CD4-positive, alpha-beta T cell treated with Interleukin-17A for 4 hours (primary cell): Measurements from ENCODE around the gene TBC1D2.
"Not testable (repeated sequence)": the region's sequence is repeated elsewhere in the genome, so short reads cannot be mapped to it uniquely, and the experiment has no call there.

Source experiments
- DNase-seq: peaks from one replicate; pipeline ENCODE4 v3.0.0-alpha.2; 2020; ENCODE audit warnings: mixed read lengths

TBC1D2 gene, protein sequence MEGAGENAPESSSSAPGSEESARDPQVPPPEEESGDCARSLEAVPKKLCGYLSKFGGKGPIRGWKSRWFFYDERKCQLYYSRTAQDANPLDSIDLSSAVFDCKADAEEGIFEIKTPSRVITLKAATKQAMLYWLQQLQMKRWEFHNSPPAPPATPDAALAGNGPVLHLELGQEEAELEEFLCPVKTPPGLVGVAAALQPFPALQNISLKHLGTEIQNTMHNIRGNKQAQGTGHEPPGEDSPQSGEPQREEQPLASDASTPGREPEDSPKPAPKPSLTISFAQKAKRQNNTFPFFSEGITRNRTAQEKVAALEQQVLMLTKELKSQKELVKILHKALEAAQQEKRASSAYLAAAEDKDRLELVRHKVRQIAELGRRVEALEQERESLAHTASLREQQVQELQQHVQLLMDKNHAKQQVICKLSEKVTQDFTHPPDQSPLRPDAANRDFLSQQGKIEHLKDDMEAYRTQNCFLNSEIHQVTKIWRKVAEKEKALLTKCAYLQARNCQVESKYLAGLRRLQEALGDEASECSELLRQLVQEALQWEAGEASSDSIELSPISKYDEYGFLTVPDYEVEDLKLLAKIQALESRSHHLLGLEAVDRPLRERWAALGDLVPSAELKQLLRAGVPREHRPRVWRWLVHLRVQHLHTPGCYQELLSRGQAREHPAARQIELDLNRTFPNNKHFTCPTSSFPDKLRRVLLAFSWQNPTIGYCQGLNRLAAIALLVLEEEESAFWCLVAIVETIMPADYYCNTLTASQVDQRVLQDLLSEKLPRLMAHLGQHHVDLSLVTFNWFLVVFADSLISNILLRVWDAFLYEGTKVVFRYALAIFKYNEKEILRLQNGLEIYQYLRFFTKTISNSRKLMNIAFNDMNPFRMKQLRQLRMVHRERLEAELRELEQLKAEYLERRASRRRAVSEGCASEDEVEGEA

GRCh38 chr9:98255578-98256296 lies at the start of gene TBC1D2:
Gene TBC1D2, minus strand, starts transcription at chr9:98255649. Its CDS starts 108 bp downstream, at chr9:98255541.
- peak; percentile 99 for DNase-seq

GRCh38 chr9:98304381-98304780 lies 48.9 kb upstream of the TBC1D2 start:
- DNase-seq = no peak

DNA sequence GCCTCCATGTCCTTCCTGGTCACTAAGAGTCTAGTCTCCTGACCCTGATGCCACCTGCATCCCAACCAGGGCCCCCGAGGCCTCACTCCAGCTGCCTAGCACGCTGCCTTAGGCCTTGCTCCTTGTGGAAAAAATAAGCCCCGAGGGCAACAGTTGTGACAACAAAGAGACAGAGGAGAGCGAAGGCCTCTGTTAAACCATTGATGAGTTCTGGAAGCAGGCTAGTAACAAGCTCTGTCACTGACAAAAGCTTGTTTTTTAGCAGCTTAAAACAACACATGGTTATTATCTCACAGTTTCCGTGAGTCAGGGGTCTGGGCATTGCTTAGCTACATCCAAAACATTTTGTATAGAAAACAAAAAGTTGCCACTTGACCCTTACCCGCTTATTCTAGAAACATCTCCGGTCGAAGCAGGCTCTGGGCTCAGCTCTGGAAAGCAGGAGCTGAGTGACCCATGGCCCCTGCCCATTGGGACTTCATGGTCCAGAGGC lies 48.2 kb upstream of the TBC1D2 start:
- DNase-seq = no peak

GRCh38 chr9:98302938-98303632 lies 47.6 kb upstream of the TBC1D2 start:
- DNase-seq = no peak

GRCh38 chr9:98302150-98302549 lies 46.7 kb upstream of the TBC1D2 start:
- no peak for DNase-seq

DNA sequence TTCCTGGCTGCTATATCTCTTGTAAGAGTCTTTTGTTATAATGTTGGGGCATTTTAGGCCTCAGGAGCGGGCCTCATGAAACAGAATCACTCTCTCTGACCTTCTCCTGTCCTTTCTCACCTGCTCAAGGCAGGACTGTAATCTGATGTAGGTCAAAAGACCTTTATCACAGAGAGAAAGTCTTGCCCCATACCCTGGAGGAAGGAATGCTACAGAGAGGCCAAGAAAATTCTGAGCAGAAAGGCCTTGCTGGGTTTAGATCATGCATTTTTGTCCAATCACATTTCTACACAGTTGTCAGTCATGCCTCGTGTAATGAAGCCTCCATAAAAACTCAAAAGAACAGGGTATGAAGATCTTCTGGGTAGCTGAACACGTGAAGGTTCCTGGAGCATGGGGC lies 45.2 kb upstream of the TBC1D2 start:
- DNase-seq = no peak

DNA sequence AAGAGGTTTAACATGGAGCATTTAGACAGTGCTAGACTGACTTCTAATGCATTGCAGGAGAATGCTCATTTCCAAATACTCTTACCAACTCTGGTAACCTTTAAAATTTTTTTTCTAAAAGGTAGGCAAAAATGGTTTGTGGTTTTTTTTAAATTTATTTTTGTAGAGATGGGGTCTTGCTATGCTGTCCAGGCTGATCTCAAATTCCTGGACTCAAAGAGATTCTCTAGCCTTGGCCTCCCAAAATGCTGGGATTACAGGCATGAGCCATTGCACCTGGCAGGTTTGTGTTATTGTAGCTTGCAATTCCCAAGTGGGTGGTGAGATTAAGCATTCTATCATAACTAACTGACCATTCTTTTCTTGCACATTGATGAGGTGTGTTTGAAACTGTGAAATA lies 43.0 kb upstream of the TBC1D2 start:
- no peak for DNase-seq

DNA sequence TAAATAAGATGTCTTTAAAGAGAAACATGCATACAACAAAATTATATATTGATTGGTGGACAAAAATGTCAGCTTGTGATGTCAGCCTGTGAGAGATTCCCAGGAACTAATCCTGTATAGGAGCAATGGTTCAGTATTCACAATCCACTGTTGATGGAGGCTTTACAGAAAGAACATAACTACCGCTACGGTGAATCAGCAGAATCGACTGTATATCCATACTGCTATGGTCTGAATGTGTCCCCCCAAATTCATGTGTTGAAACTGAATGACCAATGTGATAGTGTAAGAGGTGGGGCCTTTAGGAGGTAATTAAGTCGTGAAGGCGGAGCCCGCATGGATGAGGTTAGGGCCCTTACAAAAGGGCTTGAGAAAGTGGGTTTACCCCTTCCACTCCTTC lies 40.4 kb upstream of the TBC1D2 start:
- no peak for DNase-seq

- no peak for DNase-seq
Measured at GRCh38 chr9:98291820-98292219, 36.4 kb upstream of the TBC1D2 start.

DNA sequence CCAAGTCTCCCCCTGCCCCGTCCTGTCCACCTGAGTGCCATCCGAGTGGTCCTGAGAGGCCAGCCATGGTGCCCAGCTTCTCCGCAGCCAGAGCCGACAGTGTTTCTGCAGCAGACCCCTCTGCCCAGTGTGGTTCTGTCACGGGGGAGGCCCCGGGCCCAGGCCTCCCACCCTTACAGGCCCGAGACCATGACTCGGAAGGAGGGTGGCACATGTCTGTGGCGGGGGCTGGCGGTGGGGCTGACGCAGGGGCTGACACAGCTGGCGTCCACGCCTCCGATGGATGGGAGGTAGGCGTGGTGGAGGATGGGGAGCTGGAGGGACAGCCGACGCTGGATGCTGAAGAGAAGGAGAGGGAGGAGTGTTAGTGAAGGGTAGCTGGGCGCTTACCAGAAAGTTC lies 35.0 kb upstream of the TBC1D2 start:
- DNase-seq = no peak

DNA sequence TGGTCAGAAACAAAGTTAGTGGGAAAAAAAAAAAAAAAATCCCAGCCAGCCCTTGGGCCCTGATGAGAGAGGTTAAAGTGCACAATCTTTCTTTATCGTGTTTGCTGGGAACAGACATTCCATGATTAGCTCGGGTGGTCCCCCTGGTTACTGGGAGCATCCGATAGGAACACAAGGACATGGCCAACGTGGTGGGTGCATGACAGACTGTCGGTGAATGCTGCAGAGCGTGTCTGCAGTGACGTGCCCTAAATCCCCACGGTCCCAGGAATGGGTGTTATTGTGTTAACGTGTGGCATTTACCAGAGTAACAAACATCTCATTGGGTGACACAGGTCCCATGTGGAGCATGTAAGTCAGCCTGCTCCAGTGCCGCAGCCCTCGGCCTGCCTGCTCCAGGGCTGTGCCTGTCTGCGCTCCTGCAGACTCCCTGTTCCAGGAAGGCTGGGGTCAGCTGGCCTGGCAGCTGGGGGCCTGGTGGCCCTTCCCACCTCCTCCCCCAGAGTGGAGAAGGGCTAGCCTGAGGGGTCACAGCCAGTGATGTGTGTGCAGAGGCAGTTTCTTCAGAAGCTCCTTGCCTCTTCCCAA lies 34.3 kb upstream of the TBC1D2 start:
- DNase-seq = no peak

DNA sequence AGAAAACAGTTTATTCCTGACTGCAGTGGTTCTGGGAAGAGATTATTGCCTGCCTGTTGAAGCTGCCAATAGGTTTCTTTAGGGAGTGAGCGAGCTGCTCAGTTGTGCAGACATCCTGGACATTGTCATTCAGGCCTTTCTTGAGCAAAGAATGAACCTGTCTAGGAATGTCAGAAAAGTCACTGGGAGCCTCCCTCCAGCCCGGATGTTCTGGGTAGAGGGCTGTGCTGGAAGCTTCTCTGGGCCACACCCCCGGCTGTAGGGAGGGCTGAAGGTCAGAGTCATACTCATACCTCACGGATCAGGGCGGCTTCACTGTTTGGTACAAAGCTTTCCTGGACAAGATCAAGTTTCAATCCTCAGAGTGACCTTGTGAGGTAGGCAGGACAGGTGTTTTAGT lies 33.4 kb upstream of the TBC1D2 start:
- no peak for DNase-seq

DNA sequence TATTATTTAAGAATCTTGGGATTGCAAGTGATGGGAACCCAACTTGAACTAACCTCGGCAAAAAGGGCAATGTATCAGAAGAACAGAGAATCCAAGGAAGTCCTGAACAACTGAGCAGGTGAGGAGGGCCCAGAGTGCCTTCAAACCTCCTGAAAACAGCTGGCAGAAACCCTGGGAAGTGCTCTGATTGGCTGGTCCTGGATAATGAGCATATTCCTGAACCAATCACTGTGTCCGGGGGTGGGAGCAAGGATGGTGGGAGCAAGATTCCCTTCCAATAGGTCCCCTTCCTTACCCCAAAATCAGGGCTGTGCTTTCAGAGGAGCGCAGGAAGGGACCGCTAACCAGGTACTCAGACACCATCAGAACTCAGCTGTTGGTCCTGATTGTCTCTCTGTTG lies 31.9 kb upstream of the TBC1D2 start:
- DNase-seq = no peak

- DNase-seq = no peak
Measured at GRCh38 chr9:98285446-98285845, 30.0 kb upstream of the TBC1D2 start.

DNA sequence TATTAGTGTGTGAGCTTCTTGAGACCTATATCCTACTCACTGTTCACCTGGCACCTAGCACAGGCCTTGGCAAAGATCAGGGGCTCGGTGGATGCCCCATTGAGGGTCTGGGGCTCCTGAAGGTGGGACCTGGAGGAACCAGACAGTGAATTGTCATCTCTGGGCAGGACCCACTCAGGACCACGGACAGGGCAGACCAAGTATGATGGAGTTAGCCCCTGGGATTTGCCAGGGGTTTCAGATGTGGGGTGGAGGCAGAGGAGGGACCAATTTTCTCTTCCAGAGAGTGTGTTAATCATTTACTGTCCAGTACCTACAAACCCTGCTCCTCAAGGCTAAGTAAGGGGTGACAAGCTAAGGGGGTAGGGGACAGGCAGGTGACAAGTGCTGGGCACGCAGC lies 29.3 kb upstream of the TBC1D2 start:
- no peak for DNase-seq

GRCh38 chr9:98283143-98283542 lies 27.7 kb upstream of the TBC1D2 start:
- DNase-seq = not testable (repeated sequence)

DNA sequence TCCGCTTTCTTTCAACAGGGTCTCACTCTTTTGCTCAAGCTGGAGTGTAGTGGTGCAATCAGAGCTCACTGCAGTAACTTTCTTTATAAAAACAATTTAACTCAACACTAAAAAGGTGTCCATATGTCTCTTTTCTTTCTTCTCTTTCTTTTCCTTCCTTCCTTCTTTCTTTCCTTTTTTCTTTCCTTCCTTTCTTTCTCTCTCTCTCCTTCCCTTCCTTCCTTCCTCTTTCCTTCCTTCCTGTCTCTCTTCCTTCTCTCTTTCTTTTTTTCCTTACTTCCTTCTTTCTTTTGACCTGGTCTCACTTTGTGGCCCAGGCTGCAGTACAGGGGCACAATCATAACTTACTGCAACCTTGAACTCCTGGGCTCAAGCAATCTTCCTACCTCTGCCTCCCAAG lies 25.8 kb upstream of the TBC1D2 start:
- DNase-seq = no peak

GRCh38 chr9:98280574-98280973 lies 25.1 kb upstream of the TBC1D2 start:
- no peak for DNase-seq

- no peak for DNase-seq
Measured at GRCh38 chr9:98280162-98280561, 24.7 kb upstream of the TBC1D2 start.

DNA sequence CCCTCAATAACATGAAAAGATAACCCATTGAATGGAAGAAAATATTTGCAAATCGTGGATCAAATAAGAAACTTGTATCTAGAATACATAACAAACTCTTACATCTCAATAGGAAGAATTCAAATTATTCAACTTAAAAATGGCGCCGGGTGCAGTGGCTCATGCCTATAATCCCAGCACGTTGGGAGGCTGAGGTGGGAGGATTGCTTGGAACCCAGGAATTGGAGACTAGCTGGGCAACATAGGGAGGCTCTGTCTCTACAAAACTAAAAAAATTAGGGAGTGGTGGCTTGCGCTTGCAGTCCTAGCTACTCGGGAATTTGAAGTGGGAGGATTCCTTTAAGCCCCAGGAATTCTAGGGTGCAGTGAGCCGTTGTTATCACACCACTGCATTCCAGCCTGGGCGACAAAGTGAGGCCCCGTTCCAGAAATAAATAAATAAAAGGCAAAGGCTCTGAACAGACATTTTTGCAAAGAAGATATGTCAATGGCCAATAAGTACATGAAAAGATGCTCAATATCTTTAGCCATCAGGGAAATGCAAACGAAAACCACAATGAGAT lies 21.5 kb upstream of the TBC1D2 start:
- DNase-seq = no peak

- DNase-seq = no peak
Measured at GRCh38 chr9:98275159-98275558, 19.7 kb upstream of the TBC1D2 start.

DNA sequence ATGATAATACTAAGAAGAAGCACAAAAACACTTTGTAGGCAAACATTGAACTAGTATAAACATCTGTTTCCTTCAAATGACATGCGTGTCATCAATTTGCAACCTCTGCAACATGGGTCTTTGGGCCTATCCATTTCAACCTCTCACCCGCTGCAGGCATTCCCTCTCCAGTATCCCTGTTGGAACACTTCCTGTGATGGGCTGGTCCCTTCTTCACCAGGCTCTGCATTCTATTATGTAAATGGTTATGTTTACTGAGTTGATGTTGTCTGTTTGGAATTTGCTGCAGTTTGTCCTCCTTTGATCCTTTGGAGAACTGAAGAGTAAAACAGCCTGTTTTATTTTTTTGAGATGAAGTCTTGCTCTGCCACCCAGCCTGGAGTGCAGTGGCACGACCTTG lies 16.6 kb upstream of the TBC1D2 start:
- no peak for DNase-seq
